NCI-H2107 (cell line): ENCODE measurements around the gene USP40.
"Not testable (repeated sequence)": the region's sequence is repeated elsewhere in the genome, so short reads cannot be mapped to it uniquely, and the experiment has no call there.

Experiments
- DNase-seq: peaks from one replicate; lab custom pipeline; 2025; lab: John Stamatoyannopoulos, UW

Gene USP40, protein sequence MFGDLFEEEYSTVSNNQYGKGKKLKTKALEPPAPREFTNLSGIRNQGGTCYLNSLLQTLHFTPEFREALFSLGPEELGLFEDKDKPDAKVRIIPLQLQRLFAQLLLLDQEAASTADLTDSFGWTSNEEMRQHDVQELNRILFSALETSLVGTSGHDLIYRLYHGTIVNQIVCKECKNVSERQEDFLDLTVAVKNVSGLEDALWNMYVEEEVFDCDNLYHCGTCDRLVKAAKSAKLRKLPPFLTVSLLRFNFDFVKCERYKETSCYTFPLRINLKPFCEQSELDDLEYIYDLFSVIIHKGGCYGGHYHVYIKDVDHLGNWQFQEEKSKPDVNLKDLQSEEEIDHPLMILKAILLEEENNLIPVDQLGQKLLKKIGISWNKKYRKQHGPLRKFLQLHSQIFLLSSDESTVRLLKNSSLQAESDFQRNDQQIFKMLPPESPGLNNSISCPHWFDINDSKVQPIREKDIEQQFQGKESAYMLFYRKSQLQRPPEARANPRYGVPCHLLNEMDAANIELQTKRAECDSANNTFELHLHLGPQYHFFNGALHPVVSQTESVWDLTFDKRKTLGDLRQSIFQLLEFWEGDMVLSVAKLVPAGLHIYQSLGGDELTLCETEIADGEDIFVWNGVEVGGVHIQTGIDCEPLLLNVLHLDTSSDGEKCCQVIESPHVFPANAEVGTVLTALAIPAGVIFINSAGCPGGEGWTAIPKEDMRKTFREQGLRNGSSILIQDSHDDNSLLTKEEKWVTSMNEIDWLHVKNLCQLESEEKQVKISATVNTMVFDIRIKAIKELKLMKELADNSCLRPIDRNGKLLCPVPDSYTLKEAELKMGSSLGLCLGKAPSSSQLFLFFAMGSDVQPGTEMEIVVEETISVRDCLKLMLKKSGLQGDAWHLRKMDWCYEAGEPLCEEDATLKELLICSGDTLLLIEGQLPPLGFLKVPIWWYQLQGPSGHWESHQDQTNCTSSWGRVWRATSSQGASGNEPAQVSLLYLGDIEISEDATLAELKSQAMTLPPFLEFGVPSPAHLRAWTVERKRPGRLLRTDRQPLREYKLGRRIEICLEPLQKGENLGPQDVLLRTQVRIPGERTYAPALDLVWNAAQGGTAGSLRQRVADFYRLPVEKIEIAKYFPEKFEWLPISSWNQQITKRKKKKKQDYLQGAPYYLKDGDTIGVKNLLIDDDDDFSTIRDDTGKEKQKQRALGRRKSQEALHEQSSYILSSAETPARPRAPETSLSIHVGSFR

DNA sequence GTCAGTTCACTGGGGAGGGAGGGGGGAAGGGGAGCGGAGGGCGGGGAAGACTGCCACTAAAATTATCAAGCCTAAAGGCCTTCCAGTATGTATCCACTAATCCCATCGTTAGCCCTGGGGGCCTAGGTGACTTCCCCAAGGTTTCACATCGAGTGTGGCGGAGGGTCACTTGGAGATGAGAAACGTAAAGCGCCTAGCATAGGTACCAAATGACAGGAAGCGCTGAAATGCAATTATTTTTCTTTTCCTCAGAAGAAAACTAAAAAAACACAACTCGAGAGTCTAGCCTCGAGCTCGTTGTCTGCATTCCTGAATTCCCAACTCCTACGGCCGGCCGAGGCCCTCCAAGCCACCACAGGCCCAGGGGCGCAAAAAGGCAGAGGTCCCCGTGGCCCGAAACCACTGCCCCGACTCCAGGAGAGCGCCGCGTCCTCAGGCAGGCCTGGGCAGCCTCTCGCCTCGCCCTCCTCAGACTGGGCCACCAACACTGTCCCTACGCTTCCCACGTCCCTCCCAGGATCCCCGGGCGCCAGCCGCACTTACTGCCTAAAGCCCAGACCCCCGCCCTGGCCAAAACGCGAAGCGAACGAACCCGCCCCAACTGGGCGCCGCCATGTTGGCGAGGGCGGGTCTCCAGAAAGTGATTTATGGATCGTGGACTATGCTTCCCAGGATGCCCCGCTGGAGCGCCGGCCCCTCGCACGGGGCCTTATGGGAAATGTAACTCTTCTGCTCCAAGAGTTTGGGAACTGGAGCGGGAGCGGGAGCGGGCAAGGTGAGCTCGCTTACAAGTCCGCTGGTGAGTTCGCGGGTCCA is at the start of gene USP40:
Gene USP40, minus strand, starts transcription at position 642 of the 816 bp plus-strand sequence. CDS start 1,228 bp downstream, outside the sequence.
- DNase-seq, result peak; percentile 77

DNA sequence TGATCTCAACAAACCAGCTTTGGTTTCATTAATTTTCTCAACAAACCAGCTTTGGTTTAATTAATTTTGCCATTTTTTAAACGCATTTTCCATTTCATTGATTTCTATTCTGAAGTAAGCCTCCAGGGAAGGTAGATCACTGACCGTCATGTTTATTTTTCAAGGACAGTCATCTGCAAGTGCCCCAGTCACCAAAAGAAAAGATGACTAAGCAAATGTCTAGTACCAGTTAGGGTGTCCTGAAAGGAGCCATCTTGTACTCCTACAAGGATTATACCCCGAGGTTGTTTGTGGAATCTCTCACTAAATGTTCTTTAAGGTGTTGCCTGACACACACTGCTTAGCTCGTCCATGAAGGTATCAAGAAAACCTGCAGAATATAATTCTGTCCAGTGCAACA is 44.7 kb upstream of the USP40 start:
- DNase-seq, result no peak

DNA sequence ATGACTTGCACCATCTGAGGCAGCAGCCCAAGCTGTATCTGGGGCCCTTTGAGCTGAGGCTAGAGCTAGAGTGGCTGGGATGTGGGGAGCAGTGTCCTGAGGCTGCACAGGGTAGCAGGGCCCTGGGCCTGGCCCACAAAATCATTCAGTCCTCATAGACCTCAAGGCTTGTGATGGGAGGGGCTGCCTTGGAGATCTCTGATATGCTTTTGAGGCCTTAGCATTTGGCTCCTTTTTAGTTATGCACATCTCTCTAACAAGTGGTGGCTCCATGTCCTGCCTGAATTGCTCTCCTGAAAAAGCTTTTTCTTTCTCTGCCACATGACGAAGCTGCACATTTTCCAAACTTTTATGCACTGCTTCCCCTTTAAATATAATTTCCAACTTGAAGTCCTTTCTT is 39.1 kb upstream of the USP40 start:
- DNase-seq, result no peak

DNA sequence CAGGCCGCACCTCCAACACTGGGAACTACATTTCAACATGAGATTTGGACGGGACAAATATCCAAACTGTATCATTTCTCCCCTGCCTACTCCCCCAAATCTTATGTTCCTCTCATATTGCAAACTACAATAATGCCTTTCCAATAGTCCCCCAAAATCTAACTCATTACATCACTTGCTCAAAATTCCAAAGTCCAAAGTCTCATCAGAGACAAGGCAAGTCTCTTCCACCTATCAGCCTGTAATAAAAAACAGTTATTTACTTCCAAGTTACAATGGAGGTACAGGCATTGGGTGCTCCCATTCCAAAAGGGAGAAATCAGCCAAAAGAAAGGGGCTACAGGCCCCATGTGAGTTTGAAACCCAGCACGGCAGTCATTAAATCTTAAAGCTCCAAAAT is 38.2 kb upstream of the USP40 start:
- no peak for DNase-seq

DNA sequence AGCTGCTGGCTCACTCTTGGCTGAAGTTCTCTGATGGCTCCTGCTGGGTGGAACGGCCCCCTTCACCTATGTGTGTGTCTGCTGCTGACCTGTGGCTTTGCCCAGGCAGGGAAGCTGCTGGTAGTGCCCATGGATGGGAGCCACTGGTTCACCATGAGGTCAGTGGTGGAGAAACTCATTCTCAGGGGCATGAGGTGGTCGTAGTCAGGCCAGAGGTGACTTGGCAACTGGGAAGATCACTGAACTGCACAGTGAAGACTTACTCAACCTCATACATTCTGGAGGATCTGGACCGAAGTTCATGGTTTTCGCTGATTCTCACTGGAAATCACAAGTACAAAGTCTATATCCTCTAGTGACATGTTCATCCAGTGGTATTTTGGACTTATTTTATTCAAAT is 36.9 kb upstream of the USP40 start:
- no peak for DNase-seq

DNA sequence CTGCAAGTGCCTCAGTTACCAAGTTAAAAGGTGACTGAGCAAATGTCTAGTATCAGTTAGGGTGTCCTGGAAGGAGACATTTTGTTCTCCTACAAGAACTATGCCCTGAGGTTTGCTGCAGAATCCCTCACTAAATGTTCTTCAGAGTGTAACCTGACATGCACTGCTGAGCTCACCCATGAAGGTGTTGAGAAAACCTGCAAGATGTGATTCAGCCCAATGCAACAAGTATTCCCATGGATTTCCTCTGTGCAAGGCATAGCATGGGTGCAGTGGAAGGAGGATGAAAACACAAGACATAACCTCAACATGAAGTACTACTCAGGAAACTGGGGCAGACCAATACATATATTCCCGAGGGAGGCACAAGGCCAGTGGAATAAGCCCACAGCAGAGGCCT is 35.5 kb upstream of the USP40 start:
- DNase-seq, result no peak

DNA sequence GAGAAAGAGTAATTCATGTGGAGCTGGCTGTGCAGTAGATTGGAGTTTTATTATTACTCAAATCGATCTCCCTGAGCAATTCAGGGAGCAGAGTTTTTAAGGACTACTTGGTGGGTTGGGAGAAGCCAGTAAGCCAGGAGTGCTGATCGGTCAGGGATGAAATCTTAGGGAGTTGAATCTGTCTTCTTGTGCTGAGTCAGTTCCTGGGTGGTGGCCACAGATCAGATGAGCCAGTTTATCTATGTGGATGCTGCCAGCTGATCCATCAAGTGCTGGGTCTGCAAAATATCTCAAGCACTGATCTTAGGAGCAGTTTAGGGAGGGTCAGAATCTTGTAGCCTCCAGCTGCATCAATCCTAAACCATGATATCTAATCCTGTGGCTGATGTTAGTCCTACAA is 33.8 kb upstream of the USP40 start:
- DNase-seq, result no peak

DNA sequence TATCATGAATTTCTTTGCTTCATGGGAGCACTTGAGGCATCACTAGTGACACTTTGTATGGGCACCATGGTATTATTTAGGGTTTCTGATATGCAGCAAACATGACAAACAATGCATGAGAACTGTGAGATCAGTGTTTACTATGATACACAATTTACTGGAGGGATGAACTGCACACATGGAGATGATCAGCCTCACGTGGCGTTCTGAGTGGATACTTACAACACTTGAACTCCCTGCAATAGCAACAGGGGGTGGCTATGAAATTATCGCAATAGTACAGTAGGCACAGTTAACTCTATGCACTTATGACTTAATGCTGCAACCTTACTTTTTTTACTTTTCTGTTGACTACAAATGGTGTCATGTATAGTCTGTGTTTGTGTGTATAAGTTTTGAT is 32.4 kb upstream of the USP40 start:
- DNase-seq, result no peak

DNA sequence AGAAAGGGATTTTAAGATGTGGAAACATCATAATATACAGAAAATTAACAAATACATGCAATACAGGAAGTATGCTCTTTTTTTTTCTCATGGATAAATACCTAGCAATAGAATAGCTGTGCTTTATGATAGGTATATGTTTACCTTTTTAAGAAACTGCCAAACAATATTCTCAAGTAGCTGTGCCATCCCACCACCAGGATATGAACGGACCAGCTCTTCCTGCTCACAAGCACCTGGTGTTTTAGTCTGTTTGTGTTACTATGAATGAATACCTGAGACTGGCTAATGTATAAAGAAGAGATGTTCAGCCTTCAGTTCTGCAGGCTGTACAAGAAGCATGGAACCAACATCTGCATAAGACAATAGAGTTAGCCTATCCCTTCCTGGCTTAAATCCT is 30.9 kb upstream of the USP40 start:
- DNase-seq, result no peak

DNA sequence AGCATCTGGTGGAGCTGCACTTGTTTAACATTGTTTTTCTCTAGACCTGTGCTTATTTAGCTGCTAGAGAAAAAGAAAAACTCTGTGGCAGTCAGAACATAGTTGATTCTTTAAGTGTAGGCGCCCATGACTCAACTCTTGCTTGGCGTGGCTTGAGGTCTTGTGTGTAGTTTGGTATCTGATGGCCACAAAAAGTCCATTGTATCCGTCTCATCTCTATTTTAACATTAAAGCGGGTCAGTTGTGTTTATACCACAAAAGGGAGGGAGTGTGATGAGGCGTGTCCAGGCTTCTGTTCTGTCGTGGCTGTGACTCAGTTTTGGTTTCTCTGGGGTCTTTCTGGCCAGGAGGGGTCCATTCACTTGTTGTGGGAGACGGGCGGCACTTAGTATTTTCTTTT is 26.6 kb upstream of the USP40 start:
- DNase-seq, result no peak

DNA sequence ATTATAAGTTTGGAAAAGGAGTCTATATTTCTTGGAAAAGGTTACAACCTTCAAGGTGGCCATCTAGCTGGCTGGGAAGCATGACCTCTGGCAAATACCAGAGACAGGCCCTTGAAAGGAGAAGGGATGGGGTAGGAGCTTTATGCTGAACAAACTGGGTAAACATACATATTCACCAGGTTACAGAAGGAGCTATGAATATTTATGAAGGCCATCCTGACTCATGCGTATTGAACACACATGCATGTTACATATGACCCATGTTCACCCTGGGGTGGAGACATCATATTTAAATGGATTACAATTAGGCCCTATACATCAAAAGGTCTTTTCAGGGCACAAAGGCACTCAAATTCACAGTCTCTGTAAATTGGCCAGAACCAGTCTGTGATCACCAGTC is 26.1 kb upstream of the USP40 start:
- not testable (repeated sequence) for DNase-seq

DNA sequence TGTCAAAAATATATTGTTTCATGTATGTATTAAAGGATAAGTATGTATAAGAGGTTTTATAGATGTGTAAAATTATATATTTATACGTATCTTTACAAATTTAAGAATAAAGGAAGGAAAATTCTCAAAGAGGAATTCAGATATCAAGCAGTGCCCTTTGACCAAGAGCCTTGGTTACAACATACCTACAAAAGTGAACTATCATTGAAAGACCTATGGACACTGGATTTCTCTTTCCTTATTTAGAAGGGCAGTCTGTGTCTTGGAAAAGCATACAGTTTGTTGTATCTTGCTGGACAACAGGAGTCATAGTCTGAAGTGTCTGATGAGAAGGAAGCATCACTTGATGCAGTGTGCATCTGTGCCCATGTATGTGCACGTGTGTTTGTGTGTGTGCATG is 21.8 kb upstream of the USP40 start:
- DNase-seq, result no peak

DNA sequence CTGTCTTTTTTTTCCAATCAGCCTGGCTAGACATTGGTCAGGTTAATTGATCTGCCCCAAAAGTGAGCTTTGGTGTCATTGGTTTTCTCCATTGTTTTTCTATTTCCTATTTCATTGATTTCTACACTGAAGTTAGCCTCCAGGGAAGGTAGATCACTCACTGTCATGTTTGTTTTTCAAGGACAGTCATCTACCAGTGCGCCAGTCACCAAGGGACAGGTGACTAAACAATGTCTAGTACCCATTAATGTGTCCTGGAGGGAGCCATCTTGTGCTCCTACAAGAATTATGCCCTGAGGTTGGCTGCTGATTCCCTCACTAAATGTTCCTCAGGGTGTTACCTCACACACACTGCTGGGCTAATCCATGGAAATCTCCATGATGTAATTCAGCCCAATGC is 17.6 kb upstream of the USP40 start:
- DNase-seq, result no peak

DNA sequence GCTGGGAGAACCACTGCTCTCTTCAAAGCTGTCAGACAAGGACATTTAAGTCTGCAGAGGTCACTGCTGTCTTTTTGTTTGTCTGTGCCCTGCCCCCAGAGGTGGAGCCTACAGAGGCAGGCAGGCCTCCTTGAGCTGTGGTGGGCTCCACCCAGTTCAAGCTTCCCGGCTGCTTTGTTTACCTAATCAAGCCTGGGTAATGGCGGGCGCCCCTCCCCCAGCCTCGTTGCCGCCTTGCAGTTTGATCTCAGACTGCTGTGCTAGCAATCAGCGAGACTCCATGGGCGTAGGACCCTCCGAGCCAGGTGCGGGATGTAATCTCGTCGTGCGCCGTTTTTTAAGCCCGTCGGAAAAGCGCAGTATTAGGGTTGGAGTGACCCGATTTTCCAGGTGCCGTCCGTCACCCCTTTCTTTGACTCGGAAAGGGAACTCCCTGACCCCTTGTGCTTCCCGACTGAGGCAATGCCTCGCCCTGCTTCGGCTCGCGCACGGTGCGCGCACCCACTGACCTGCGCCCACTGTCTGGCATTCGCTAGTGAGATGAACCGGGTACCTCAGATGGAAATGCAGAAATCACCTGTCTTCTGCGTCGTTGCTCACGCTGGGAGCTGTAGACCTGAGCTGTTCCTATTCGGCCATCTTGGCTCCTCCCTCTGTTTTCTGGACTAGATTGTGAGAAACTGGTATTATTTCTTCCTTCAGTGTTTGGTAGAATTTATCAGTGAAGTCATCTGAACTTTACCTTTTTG is 16.8 kb upstream of the USP40 start:
- not testable (repeated sequence) for DNase-seq

DNA sequence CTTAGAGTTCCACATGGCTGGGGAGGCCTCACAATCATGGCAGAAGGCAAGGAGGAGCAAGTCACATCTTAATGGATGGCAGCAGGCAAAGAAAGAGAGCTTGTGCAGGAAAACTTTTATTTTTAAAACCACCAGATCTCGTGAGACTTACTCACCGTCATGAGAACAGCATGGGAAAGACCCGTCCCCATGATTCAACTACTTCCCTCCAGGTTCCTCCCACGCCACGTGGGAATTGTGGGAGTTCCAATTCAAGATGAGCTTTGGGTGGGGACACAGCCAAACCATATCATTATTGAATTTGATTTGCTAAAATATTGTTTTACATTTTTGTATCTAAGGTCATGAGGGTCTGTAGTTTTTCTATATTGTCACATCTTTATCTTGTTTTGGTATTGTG is 10.8 kb upstream of the USP40 start:
- DNase-seq, result not testable (repeated sequence)

DNA sequence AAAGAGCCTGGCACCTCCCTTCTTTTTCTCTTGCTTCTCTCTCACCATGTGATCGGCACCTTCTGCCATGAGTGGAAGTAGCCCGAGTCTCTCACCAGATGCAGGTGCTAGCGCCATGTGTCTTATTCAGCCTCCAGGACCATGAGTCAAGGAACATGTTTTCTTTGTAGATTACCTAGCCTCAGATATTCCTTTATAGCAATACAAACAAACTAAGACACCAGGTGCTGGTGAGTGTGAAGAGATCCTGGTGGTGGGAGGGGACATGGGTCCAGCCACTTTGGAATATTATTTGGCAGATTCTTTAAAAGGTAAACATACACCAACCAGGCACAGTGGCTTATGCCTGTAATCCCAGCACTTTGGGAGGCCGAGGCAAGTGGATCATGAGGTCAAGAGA is 5.9 kb upstream of the USP40 start:
- no peak for DNase-seq

DNA sequence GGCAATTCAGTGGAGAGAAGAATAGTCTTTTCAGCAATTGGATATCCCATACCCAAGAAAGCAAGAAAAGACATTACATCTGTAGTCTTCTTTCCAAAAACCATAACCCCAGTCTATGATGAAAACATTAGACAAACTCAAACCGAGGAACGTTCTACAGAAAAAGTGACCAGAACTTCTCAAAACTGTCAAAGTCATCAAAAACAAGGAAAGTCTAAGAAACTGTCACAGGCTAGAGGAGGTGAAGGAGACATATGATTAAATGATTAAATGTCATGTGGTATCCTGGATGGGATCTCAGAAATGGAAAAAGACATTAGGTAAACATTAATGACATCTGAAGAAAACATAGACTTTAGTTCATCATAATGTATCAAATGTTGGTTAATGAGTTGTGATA is 4.9 kb upstream of the USP40 start:
- no peak for DNase-seq

DNA sequence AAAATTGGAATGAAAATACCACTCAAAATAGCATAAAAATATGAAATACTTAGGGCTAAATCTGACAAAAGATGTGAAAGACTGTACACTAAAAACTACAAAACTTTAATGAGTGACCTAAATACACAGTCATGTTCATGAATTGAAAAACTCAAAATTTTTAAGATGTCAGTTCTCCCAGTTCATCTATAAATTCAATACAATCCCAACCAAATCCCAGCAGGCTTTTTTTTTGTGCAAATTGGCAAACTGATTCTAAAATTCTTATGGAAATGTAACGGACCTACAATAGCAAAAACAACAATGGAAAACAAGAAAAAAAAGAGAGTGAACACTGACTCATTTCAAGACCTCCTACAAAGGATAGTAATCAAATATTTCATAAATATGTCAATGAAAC is 4.4 kb upstream of the USP40 start:
- DNase-seq, result no peak

DNA sequence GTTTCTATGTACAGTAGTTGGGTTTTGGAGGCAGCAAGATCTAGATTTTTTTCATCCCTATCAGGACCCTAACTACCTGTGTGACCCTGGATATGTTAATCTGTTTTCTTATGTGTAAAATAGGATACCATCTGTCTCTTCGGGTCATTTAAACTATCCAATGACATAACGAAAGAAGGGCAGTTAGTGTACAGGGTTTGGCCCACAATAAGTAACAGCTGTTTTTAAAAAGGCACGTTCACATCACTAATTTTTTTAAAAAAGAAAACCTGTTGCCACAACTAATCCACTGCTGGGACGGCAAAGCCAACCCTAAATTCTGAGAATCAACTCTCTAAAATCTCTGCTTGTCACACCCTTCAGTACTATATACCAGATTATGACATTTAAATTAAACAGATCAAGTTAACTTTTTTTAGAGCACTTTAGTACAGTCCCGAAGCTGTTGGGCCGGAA is 869 bp downstream of the USP40 start:
- DNase-seq, result no peak

DNA sequence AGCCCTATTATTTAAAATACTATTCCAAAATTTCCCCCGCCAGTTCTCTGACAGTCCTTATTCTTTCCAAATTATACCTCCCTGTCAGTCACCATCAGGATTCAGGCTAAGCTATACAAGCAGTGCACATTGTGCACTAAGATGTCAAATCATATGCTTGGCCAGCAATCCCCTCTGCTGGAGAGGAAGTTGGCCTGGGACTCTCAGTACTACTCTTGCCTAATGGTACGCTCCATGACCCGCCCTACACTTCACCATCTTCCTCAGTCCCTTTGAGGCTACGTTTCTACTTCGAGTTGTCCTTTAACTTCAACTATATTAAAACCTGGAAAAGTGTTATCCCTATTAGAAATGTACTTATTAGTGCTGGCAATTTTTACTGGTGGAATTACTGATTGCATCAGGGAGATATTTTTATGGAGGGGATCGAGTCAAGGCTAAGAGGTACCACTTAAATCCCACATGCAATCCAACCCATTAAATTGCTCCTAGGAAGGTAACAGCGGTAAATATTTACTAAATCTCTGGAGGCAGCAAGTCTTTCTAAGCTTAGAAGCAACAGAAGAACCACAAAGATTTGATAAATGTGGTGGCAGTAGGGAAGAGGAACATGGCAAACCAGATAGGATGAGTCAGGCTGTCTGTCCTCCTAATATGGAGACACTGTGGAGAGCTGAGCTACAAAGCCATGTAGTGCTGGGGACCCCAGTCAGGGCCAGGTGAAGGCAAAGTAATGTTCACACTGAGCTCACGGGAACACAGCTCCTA is 2.7 kb downstream of the USP40 start:
- no peak for DNase-seq
